Measurements from ENCODE around the gene FBXL16.
A peak's percentile ranks its signal among the peaks of the same experiment; 100 is the strongest.

- no peak for TF ChIP-seq BHLHE40 (IDR thresholded peaks at IDR 0.05; ENCODE audit: low read length)
- no peak for TF ChIP-seq ZNF644 (CRISPR knock-in tag; IDR thresholded peaks at IDR 0.05; ENCODE audit: low read depth)
- no peak for TF ChIP-seq POLR2A (IDR thresholded peaks at IDR 0.05; ENCODE audit: insufficient read depth in 1 of 2, low read depth in 2 of 2, low read length in 2 of 2)
- TF ChIP-seq ZNF501 (CRISPR knock-in tag; IDR thresholded peaks at IDR 0.05), result no peak
- no peak for TF ChIP-seq ZNF569 (CRISPR knock-in tag; IDR thresholded peaks at IDR 0.05; ENCODE audit: borderline replicate concordance)
- TF ChIP-seq ZNF558 (CRISPR knock-in tag; IDR thresholded peaks at IDR 0.05; ENCODE audit: borderline replicate concordance), result peak; percentile 88; the same call in 1 of the 2 replicates
- TF ChIP-seq HES4 (CRISPR knock-in tag; IDR thresholded peaks at IDR 0.05; ENCODE audit: borderline replicate concordance), result peak; percentile 92
Measured at GRCh38 chr16:700684-701584, 4.7 kb downstream of the FBXL16 start.
